Fibroblast of lung (primary cell): ENCODE measurements around the gene ZNRF3. TPM values are rescaled to one million over a fixed set of nuclear protein-coding genes. Genes with fewer than 3 reads are reported as not detected.
"Not testable (repeated sequence)": the region's sequence is repeated elsewhere in the genome, so short reads cannot be mapped to it uniquely, and the experiment has no call there.

ENCODE experiments used
- DNase-seq, 2 donors: peaks; one replicate each; pipeline versions ENCODE4 v3.0.0 to v3.0.0-alpha.2; 2010; ENCODE audit warnings: low read depth in 2 of 2
- H2AFZ ChIP-seq: 2 replicates; pipeline ENCODE4 v1.5.1; 2012; ENCODE audit warnings: low read length, control low read depth, inconsistent platforms
- H3K27ac ChIP-seq: 2 replicates; pipeline ENCODE4 v1.5.1; 2011; ENCODE audit warnings: low read length, control low read depth; ENCODE audit not compliant: insufficient read depth
- H3K27me3 ChIP-seq: 2 replicates; pipeline ENCODE4 v1.5.1; 2011; ENCODE audit warnings: mild to moderate bottlenecking, low read length; ENCODE audit not compliant: control insufficient read depth, insufficient read depth
- H3K36me3 ChIP-seq: 2 replicates; pipeline ENCODE4 v1.5.1; 2011; ENCODE audit warnings: low read length; ENCODE audit not compliant: control insufficient read depth, insufficient read depth
- H3K4me1 ChIP-seq: 2 replicates; pipeline ENCODE4 v1.5.1; 2011; ENCODE audit warnings: low read length; ENCODE audit not compliant: control insufficient read depth, insufficient read depth; ENCODE audit errors: extremely low read depth
- H3K4me2 ChIP-seq: 2 replicates; pipeline ENCODE4 v1.5.1; 2011; ENCODE audit warnings: low read length, control low read depth; ENCODE audit not compliant: insufficient read depth; ENCODE audit errors: extremely low read depth
- H3K4me3 ChIP-seq, 4 experiments: fragments of 200-600 bp in 1 of 4; sonication (generic) in 1 of 4; replicated peaks in 1 of 4; 2 replicates each; pipeline ENCODE4 v1.5.1; 2011 to 2016; ENCODE audit warnings: low read length in 4 of 4, low read depth in 3 of 4, mild to moderate bottlenecking in 3 of 4, control low read depth in 2 of 4, inconsistent platforms in 1 of 4, mixed read lengths in 1 of 4; ENCODE audit not compliant: insufficient read depth in 1 of 4; ENCODE audit errors: control extremely low read depth in 1 of 4
- H3K79me2 ChIP-seq: 2 replicates; pipeline ENCODE4 v1.5.1; 2012; ENCODE audit warnings: mild to moderate bottlenecking, low read length, inconsistent platforms; ENCODE audit not compliant: control insufficient read depth, insufficient read depth
- H3K9ac ChIP-seq: 2 replicates; pipeline ENCODE4 v1.5.1; 2011; ENCODE audit warnings: mild to moderate bottlenecking, low read length, control low read depth; ENCODE audit not compliant: insufficient read depth
- H3K9me3 ChIP-seq: 2 replicates; pipeline ENCODE4 v1.5.1; 2012; ENCODE audit warnings: low read depth, low read length; ENCODE audit not compliant: control insufficient read depth, insufficient read depth
- H4K20me1 ChIP-seq: 2 replicates; pipeline ENCODE4 v1.5.1; 2011; ENCODE audit warnings: low read length; ENCODE audit not compliant: control insufficient read depth, insufficient read depth; ENCODE audit errors: extremely low read depth
- EZH2 ChIP-seq: IDR thresholded peaks from 2 replicates; pipeline ENCODE4 v1.5.1; 2012; ENCODE audit warnings: low read length, control low read depth, mild to moderate bottlenecking; ENCODE audit errors: missing control alignments
- polyA plus RNA-seq, 2 donors: library from polyadenylated mRNA; depleted of rRNA in 1 of 2; stranded (reverse) in 1 of 2; unstranded in 1 of 2; fragments of >200 nt; gene quantifications; 2 replicates each; pipeline ENCODE4 v1.2.1, GENCODE V29; 2011 to 2012; ENCODE audit warnings: missing spikeins in 1 of 2
- total RNA-seq: library from RNA; depleted of rRNA; stranded (reverse); fragments of >200 nt; gene quantifications from 2 replicates; pipeline ENCODE4 v1.2.1, GENCODE V29; 2014
- TF ChIP-seq, protein P1 (sequence below), 2 donors: IDR thresholded peaks in 1 of 2; conservative IDR thresholded peaks in 1 of 2; 1 replicate in 1 of 2; 2 replicates in 1 of 2; pipeline ENCODE4 v1.5.1; 2011 to 2012; ENCODE audit warnings: low read length in 2 of 2, control low read depth in 1 of 2, inconsistent platforms in 1 of 2, low read depth in 1 of 2, mild to moderate bottlenecking in 1 of 2

ZNRF3 gene
- total and polyA plus RNA-seq, 2 donors (not counting 1 experiment from before 2014, with no cell fraction given): 1.1 to 2.6 TPM

GRCh38 chr22:29037340-29037932, 154.1 kb downstream of the ZNRF3 start:
- H3K4me1 ChIP-seq: peaks cover 10% of the 10 kb centered on the region
- no peak overlapping the region for H2AFZ ChIP-seq
- no peaks in the 10 kb centered on the region for H3K9me3 ChIP-seq
- no peak overlapping the region for H3K27ac ChIP-seq
- H3K79me2 ChIP-seq: no peaks in the 10 kb centered on the region
- TF ChIP-seq, protein P1, sequence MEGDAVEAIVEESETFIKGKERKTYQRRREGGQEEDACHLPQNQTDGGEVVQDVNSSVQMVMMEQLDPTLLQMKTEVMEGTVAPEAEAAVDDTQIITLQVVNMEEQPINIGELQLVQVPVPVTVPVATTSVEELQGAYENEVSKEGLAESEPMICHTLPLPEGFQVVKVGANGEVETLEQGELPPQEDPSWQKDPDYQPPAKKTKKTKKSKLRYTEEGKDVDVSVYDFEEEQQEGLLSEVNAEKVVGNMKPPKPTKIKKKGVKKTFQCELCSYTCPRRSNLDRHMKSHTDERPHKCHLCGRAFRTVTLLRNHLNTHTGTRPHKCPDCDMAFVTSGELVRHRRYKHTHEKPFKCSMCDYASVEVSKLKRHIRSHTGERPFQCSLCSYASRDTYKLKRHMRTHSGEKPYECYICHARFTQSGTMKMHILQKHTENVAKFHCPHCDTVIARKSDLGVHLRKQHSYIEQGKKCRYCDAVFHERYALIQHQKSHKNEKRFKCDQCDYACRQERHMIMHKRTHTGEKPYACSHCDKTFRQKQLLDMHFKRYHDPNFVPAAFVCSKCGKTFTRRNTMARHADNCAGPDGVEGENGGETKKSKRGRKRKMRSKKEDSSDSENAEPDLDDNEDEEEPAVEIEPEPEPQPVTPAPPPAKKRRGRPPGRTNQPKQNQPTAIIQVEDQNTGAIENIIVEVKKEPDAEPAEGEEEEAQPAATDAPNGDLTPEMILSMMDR (conservative IDR thresholded peaks at IDR 0.05 in 1 of 2, IDR thresholded peaks at IDR 0.05 in 1 of 2; ENCODE audit: low read depth in 1 of 2, low read length in 2 of 2): no peak
- TF ChIP-seq EZH2: no peak
- H3K4me3 ChIP-seq: no peak overlapping the region
- DNase-seq: no peak
- H3K9ac ChIP-seq: no peak overlapping the region
- no peaks in the 10 kb centered on the region for H3K36me3 ChIP-seq
- H4K20me1 ChIP-seq: no peaks in the 10 kb centered on the region
- H3K4me2 ChIP-seq: no peak overlapping the region
- H3K27me3 ChIP-seq: no peaks in the 10 kb centered on the region

GRCh38 chr22:29039148-29039547, 155.8 kb downstream of the ZNRF3 start:
- no peaks in the 10 kb centered on the region for H3K9me3 ChIP-seq
- no peak overlapping the region for H2AFZ ChIP-seq
- no peak overlapping the region for H3K4me2 ChIP-seq
- H3K36me3 ChIP-seq: no peaks in the 10 kb centered on the region
- H3K4me1 ChIP-seq: peaks cover 7% of the 10 kb centered on the region
- H3K27me3 ChIP-seq: no peaks in the 10 kb centered on the region
- no peaks in the 10 kb centered on the region for H4K20me1 ChIP-seq
- no peak for DNase-seq
- H3K27ac ChIP-seq: no peak overlapping the region
- TF ChIP-seq EZH2: no peak
- TF ChIP-seq, protein P1 (conservative IDR thresholded peaks at IDR 0.05 in 1 of 2, IDR thresholded peaks at IDR 0.05 in 1 of 2; ENCODE audit: low read depth in 1 of 2, low read length in 2 of 2): no peak
- no peak overlapping the region for H3K4me3 ChIP-seq
- H3K79me2 ChIP-seq: no peaks in the 10 kb centered on the region
- no peak overlapping the region for H3K9ac ChIP-seq

DNA sequence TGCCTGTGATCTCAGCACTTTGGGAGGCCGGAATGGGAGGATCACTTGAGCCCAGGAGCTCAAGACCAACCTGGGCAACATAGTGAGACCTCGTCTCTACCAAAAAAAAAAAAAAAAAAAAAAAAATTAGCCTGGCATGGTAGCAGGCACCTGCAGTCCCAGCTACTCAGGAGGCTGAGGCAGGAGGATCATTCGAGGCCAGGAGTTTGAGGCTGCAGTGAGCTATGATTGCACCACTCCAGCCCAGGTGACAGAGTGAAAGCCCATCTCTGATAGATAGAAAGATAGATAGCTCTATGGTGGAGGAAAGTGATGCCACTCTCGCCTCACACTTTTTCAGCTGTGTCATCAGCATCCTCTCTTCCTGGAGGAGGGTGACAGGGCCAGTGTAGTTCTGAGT, 156.3 kb downstream of the ZNRF3 start:
- H3K79me2 ChIP-seq, H4K20me1 ChIP-seq, H3K4me1 ChIP-seq, H2AFZ ChIP-seq, H3K9ac ChIP-seq, H3K9me3 ChIP-seq, H3K36me3 ChIP-seq, H3K4me3 ChIP-seq, H3K4me2 ChIP-seq, H3K27me3 ChIP-seq, H3K27ac ChIP-seq, DNase-seq: not testable (repeated sequence)
